Measurements from ENCODE around the gene ACSF3. TPM values are rescaled to one million over a fixed set of nuclear protein-coding genes. Genes with fewer than 3 reads are reported as not detected.

ACSF3 gene
- polyA plus RNA-seq, 3 donors = 15.3 to 24.3 (median 18.0) TPM

DNA sequence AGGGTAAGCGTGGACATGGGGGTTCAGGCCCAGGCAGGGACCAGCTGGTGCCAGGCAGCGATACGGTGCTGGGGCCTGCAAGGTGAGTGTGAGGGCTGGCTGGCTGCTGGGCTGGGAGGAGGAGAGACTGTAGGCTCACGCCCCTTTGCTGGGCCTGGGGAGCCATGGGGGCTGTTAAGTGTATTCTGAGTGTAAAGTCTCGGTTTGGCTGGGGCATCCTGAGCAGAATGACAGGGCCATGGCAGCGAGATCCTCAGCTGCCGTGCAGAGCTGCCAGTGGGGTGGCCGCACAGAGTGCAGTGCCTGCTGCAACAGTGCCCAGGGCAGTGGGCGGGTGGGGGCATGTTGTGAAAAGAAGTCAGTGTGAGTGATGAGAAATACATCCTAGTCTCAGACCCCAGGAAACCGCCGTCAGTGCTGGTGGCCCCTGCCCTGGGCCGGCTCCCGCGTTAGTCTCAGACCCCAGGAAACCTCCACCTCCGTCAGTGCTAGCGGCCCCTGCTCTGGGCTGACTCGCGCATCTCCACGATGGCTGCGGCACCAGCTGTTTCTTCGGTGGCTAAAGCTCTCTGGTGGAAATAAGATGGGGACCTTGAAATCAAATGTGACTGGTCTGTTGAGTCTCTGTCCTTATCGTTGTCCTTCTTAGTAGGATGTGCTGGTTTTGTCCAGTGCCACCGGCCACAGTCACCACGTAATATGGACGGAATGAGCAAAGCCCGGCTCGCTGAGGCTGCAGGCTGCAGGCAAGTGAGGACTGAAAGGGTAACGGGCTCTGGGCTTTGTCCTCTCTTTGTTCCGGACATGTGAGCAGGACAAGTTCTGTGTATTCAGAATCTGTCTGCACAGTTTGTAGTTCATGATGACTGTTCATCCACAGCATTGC, 22.9 kb downstream of the ACSF3 start:
- H3K27ac ChIP-seq (ENCODE audit: low read depth, low read length) = no peak overlapping the region
- whole genome bisulfite sequencing, 3 donors = 89 to 94% (median 92%) methylated on average over 29 of the region's 29 CpGs

DNA sequence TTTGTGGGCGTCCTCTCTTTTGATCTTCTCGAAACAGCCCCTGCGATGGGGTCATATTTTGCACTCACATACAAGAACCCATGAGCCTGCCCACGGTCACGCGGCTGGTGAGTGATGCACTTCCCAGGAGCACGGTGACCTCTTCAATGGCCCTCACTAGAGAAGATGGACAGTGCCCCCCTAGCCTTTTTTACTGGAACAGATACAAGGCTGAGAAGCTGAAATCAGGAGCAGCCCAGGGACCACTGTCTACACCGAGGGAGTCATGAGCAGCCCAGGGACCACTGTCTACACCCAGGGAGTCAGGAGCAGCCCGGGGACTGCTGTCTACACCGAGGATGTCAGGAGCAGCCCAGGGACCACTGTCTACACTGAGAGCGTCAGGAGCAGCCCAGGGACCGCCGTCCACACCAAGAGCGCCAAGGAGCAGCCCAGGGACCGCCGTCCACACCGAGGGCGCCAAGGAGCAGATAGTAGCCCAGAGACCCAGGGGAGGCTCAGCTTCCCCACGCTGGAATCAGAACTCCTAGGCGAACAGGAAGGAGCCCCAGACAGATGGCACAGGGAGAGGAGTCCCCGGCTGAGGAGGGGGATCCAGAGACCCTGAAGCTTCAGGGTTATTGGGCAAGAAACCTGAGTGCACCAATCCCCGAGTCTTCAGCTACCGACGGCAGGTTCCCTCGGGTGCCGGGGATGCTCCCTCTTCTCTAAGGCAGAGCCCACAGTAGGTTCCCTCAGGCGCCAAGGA, 23.7 kb downstream of the ACSF3 start:
- WGBS, 3 donors = 94% methylated on average over 27 of the region's 27 CpGs
- no peak overlapping the region for H3K27ac ChIP-seq (ENCODE audit: low read depth, low read length)

DNA sequence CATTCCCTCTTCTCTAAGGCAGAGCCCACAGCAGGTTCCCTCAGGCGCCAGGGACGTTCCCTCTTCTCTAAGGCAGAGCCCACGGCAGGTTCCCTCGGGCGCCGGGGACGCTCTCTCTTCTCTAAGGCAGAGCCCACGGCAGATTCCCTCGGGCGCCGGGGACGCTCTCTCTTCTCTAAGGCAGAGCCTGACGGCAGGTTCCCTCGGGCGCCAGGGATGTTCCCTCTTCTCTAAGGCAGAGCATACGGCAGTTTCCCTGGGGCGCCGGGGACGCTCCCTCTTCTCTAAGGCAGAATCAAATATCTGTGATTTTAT, 24.3 kb downstream of the ACSF3 start:
- H3K27ac ChIP-seq (ENCODE audit: low read depth, low read length) = no peak overlapping the region
- WGBS, 3 donors = 76 to 89% (median 87%) methylated on average over 18 to 19 of the region's 19 CpGs

DNA sequence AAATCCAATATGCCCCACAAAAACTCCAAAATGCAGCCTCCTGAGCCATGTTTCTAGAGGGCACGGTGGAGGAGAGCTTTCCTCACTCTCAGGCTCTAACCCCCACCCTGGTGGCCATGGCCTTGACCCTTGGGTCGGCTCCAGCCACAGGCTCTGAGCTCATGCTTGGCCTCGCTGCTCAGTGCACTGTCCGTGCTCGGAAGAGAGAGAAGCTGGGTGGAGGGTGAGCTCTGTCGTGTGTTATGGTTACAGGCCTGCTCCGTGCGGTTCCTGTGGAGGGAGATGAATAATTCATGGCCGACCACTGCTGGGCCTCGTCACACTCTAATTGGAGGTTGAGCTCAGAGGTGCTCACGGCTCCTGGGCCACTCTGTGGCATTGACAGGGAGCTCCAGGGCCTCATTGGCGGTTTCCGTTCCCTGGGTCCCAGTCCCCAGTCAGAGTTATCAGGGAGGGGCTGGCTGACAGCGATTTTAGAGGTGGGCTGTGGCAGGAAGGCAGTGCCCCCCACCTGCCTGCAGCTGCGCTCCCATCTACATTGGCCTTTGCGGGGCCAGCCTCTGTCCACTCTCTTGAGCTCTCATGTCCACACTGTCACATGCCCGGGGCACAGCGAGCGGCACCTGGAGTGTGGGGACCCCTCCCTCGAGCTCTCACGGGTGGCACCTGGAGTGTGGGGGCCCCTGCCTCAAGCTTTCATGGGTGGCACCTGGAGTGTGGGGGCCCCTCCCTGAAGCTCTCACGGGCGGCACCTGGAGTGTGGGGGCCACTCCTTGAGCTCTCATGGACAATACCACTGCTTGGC, 24.9 kb downstream of the ACSF3 start:
- 67 to 86% (median 78%) methylated on average over 23 of the region's 23 CpGs for WGBS, 3 donors
- H3K27ac ChIP-seq (ENCODE audit: low read depth, low read length) = no peak overlapping the region

DNA sequence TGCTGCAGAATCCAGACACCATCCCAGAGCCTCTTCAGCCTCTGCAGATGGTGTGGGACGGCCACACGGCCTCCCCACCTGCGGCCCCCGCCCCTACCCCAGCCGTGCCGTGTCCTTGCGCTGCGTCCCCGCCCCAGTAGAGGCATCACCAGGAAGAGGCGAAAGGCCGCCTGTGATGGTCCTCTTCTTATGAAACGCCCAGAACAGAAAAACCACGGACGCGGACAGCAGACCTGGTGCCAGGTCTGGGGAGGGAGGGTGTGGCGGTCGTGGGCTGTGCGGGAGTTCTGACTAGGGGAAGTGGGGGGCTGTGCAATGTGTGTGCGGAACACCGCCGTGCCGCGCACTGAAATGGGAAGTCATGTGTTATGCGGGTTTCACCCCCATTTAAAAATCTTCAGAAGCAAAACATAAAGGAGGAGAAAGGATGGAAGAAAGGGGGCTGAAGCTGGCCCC, 25.5 kb downstream of the ACSF3 start:
- H3K27ac ChIP-seq (ENCODE audit: low read depth, low read length) = no peak overlapping the region
- WGBS, 3 donors = 59 to 88% (median 72%) methylated on average over 24 of the region's 24 CpGs

DNA sequence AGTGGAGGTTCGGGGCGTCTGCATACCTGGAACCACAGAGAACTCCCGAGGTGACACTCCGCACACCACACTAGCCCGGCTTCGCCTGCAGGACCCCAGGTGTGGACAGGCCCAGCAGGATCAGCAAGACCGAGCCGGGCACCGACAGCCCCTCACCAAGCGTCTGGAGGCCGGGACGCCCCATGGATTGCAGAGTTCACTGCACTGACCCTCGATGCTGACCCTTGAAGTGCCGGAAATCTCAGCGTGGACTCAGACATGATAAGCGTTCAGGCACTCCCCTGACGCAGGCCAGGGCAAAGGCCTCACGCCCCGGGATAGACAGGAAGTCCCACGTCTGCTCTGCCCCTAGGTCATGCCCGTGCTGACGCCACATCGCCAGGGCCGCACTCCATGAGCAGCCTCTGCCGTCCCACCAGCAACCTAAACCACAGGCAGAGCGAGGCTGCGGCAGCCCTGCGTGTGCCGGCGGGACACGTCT, 26.0 kb downstream of the ACSF3 start:
- H3K27ac ChIP-seq (ENCODE audit: low read depth, low read length) = no peak overlapping the region
- WGBS, 3 donors = 88 to 90% (median 88%) methylated on average over 30 to 31 of the region's 31 CpGs

DNA sequence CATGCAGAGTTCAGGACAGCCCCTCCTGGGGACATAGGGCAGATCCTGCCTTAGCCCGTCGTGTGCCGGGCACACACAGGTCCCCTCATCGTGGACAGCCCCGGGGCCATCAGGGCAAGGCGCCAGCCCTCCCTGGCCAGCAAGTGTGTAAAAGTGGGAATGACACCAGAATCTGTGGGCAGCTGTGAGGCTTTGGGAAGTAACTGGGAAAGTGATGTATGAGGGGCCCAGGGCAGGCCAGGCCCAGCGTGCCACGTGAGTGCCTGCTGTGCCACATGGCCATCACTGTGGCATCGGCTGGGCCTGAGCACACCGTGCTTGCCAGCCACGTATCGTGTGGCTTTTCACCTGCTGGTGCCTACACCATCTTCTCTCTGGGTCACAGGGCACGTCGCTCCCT, 26.6 kb downstream of the ACSF3 start:
- WGBS, 3 donors = 95 to 96% (median 95%) methylated on average over 14 of the region's 14 CpGs
- no peak overlapping the region for H3K27ac ChIP-seq (ENCODE audit: low read depth, low read length)

DNA sequence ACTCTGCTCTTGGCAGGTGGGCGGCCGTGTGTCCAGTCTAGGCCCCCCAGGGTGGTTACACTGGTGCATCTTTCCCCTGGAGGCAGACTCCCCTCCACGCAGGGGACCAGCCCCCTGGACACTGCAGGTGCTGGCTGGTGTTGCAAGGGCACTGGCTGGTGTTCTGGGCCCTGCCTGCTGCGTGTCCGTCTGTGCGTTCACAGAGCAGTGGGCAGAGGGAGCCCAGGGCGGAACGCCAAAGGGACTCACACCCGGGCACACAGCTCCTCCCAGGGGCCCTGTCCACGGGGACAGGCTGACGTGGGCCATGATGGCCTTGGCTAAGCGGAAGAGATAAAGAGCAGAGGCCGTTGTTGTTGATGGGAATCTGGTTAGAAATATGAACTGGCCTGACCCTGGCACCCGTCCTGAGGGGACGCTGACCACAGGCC, 27.3 kb downstream of the ACSF3 start:
- H3K27ac ChIP-seq (ENCODE audit: low read depth, low read length) = no peak overlapping the region
- 56 to 92% (median 89%) methylated on average over 15 of the region's 15 CpGs for WGBS, 3 donors

DNA sequence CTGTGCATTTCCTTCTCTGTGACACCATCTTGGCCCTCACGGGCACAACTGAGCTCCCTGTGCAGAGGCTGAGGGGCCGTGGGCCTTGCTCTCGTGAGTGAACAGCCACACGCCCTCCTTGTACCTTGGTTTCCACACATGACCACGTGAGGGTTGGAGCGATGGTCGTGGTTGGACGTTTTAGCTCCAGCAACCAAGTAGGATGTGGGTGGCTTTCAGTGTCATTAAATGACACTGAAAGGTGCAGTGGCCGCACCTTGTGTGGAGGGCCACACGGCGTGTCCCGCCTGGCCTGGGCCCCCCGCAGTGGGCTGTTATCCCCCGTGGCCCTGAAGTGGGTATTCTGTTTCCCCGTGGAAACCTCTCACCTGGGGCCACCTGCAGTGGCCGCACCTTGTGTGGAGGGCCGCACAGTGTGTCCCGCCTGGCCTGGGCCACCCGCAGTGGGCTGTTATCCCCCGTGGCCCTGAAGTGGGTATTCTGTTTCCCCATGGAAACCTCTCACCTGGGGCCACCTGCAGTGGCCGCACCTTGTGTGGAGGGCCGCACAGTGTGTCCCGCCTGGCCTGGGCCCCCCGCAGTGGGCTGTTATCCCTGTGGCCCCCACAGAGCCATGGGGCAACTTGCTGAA, 28.2 kb downstream of the ACSF3 start:
- no peak overlapping the region for H3K27ac ChIP-seq (ENCODE audit: low read depth, low read length)
- WGBS, 3 donors = 90 to 92% (median 91%) methylated on average over 17 to 22 of the region's 24 CpGs

DNA sequence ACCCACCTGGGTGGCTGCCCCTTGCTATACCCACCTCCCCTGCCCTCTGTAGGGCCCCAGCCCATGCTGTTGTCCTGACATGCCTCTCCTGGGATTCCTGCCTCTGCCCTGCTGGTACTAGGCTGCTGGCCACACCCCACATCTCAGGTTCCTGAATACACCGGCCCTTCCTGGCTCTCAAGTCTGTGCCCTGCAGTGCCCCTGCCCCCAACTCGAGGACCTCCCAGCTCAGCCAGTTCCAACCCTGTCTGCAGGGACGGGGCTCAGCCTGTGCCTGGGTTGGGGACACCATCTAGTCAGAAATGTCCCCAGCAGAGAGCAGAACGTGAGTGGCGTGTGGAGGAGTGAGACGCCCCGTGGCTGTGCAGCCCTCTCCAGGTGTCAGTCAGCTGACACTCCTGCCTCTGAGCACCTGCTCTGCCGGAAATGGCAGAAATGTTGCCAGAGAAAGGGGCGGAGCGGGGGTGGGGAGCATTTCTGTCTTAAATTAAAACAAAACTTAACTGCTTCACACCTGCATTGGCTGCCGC, 28.7 kb downstream of the ACSF3 start:
- WGBS, 3 donors = 47 to 87% (median 77%) methylated on average over 11 of the region's 11 CpGs
- H3K27ac ChIP-seq (ENCODE audit: low read depth, low read length) = no peak overlapping the region

DNA sequence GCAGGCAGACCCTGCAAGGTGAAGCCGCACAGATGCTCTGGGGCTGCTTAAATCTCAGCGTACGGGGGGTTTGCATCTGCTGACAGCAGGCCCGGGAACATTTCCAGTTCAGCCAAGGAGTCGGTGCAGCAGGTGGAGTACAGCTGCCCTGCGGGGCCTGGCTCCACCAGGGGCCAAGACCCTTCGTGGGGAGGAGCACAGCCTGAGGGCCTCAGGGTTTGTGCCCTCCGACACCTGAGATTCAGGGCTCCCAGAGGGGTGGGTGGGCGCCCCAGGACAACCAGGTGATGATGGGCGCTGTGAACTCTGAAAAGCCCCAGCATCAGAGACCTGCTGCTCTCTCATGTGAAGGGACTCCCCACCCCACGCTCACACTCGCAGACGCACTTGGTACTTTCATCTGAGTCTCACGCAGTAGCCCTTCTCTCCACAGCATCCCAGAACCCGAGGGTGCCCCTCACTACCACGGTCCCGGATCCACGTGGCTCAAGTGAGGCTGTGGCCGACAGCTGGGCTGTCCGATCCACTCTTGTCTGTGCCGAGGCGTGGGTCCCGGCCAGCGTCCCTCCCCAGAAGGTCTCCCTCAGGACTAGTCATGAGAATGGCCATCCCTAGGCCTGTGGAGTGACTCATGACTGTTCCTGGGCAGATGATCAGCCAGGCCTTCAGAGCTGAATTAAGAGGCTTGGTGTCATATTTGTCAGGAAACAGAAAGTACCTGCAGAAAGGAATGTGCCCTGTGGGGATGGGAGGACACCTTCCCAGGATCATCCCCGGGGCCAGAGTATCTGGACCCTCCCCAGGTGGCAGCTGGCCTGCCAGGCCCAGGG, 29.6 kb downstream of the ACSF3 start:
- H3K27ac ChIP-seq (ENCODE audit: low read depth, low read length) = no peak overlapping the region

DNA sequence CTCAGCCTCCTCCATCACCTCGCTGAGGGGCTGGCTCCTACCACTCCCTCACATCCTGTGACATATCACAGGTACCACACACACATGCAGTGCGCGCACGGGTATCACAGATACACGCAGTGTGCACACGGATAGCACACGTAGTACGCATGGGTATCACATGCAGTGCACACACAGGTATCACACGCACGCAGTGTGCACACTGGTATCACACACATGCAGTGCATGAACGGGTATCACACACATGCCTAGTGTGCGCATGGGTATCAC, 30.1 kb downstream of the ACSF3 start:
- WGBS, 3 donors = 92 to 97% (median 96%) methylated on average over 12 of the region's 12 CpGs

More for the DNA sequence above, 29.6 kb downstream of the ACSF3 start:
- 86 to 89% (median 87%) methylated on average over 25 of the region's 25 CpGs for WGBS, 3 donors

DNA sequence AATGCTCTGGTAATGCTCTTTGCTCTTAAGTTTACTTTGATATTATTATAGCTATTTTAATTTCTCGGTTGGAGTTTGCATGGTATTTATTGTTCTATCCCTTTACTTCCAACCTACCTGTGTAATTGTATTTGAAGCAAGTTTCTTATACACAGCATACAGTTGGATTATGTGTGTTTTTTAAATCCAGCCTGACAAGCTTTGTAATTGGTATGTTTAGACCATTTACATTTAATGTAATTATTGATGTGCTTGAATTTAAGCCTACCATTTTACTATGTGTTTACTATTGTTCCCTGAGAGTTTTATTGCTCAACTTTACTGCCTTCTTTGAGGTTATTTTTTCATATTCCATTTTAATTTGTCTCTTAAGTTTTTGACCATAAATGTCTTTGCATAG, 35.7 kb downstream of the ACSF3 start:
- no peak overlapping the region for H3K27ac ChIP-seq (ENCODE audit: low read depth, low read length)
- 97 to 100% (median 100%) methylated on average over 1 of the region's 1 CpG for WGBS, 3 donors

More for the DNA sequence above, 30.1 kb downstream of the ACSF3 start:
- no peak overlapping the region for H3K27ac ChIP-seq (ENCODE audit: low read depth, low read length)

DNA sequence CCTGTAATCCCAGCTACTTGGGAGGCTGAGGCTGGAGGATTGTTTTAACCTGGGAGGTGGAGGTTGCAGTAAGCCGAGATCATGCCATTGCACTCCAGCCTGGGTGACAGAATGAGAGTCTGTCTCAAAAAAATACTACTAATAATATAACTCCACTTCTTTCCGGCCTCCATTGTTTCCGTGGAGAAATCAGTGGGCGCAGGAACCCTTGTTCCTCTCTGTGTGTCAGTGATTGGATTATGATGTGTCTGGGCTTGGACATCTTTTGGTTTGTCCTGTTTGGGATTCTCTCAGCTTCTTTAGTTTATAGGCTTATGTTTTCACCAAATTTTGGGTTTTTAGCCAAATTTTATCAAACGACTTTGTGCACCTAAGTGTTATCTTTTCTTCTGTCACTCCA, 36.8 kb downstream of the ACSF3 start:
- WGBS, 3 donors = 94 to 99% (median 98%) methylated on average over 5 of the region's 5 CpGs
- no peak overlapping the region for H3K27ac ChIP-seq (ENCODE audit: low read depth, low read length)

DNA sequence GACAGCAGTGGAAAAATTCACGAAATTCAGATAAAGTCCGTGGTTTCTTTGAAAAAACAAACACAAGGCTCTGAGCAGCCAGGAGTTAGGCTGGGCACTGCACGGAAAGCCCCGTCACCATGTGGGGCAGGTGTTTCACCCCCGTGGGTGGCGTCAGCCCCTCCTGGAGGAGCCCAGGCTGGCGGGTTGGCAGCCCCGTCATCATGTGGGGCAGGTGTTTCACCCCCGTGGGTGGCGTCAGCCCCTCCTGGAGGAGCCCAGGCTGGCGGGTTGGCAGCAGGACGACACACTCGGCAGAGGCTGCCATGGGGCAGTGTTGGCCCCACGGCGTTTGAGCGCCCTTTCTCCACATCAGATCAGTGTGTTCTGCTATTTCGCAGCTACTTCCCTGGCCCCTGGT, 38.1 kb downstream of the ACSF3 start:
- 89 to 96% (median 94%) methylated on average over 17 of the region's 17 CpGs for WGBS, 3 donors
- no peak overlapping the region for H3K27ac ChIP-seq (ENCODE audit: low read depth, low read length)

DNA sequence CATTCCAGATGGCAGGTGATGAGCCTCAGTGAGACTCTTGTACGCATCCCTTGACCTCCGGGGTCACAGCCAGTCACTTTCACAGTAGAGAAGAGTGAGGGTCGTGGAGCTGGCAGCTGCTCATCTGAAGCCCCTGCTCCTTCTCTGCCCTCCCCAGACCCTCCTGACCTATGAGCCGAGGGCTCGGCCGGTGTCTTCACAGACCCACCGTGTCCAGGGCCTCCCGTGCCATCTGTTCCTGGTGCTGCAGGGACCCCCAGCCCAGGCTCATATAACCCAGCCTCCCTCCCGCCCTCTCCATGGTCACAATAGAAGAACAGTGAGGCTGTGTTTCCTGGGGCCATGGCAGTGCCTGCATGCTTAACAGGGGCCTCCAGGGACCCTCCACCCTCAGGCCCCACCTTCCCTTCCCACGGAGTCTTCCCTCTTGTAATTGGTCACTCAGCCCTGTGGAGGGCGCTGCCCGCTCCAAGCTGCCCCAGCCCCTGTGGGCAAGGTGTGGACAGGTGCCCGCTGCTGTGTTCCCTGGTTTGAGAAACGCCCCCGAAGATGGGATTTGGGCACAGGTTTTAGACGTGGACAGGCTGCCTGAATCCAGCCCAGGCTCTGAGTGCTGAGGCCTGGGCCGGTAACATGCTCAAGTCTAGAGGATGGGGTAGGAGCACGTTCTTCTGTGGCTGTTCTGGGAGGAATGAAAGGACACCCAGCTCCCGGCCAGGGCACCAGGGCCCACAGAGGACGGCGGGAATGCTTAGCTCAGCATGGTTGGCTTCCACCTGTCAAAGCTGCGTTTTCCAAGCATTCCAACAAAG, 38.7 kb downstream of the ACSF3 start:
- WGBS, 3 donors = 95 to 96% (median 95%) methylated on average over 22 of the region's 22 CpGs
- no peak overlapping the region for H3K27ac ChIP-seq (ENCODE audit: low read depth, low read length)
